A549 (cell line): ENCODE data around the gene P4HA3. TPM values are rescaled to one million over a fixed set of nuclear protein-coding genes. Genes with fewer than 3 reads are reported as not detected.

Experiments used
- polyA plus RNA-seq, 4 experiments: library from polyadenylated mRNA; depleted of rRNA in 3 of 4; stranded (reverse); fragments of >200 nt; fragmentation: RNase III in 1 of 4; extraction: RNeasy Plus Mini Kit Qiagen cat#74134 plus additional on column Dnase treatment in 1 of 4; gene quantifications; 2 replicates in 3 of 4; 3 replicates in 1 of 4; pipeline ENCODE4 v1.2.3, GENCODE V29; 2011 to 2017
- small RNA-seq, 6 experiments: library from RNA; depleted of rRNA; stranded (forward); fragments of <200 nt; gene quantifications; one replicate each; pipeline ENCODE3, GENCODE V24; 2012

The P4HA3 gene
- polyA plus RNA-seq, 2 of the 4 experiments (the other 2 are of a cell fraction) = 48.1 to 50.4 TPM

Small RNAs within 50 kb of the gene (small RNA-seq; reads per million reads assigned to genes)
- 0 reads per million in 6 experiments for gene RF00409

Other genes with a start within 250 kb of the P4HA3 start
- gene C2CD3, start 140.6 kb downstream of the P4HA3 start, polyA plus RNA-seq (2011; rRNA removed) = 15.2 and 22.7 TPM in 2 replicates
- 18.2 to 19.8 TPM (median 19.3 TPM) in 3 replicates for gene C2CD3, start 140.6 kb downstream of the P4HA3 start, polyA plus RNA-seq (2017; fragmentation: RNase III; extraction: RNeasy Plus Mini Kit Qiagen cat#74134 plus additional on column Dnase treatment)
- 69.2 and 82.6 TPM in 2 replicates for gene PPME1, start 140.4 kb downstream of the P4HA3 start, polyA plus RNA-seq (2011; rRNA removed)
- gene PPME1, start 140.4 kb downstream of the P4HA3 start, polyA plus RNA-seq (2017; fragmentation: RNase III; extraction: RNeasy Plus Mini Kit Qiagen cat#74134 plus additional on column Dnase treatment) = 82.2 to 89.8 TPM (median 85.7 TPM) in 3 replicates
- 17.6 and 21.8 TPM in 2 replicates for gene PGM2L1, start 86.8 kb upstream of the P4HA3 start, polyA plus RNA-seq (2011; rRNA removed)
- gene PGM2L1, start 86.8 kb upstream of the P4HA3 start, polyA plus RNA-seq (2017; fragmentation: RNase III; extraction: RNeasy Plus Mini Kit Qiagen cat#74134 plus additional on column Dnase treatment) = 15.4 to 24.9 TPM (median 23.5 TPM) in 3 replicates
- 0.56 and 0.70 TPM in 2 replicates for gene KCNE3, start 155.9 kb upstream of the P4HA3 start, polyA plus RNA-seq (2011; rRNA removed)
- 0.20 to 0.34 TPM (median 0.23 TPM) in 3 replicates for gene KCNE3, start 155.9 kb upstream of the P4HA3 start, polyA plus RNA-seq (2017; fragmentation: RNase III; extraction: RNeasy Plus Mini Kit Qiagen cat#74134 plus additional on column Dnase treatment)
- gene LIPT2, start 182.1 kb upstream of the P4HA3 start, polyA plus RNA-seq (2011; rRNA removed) = 9.8 and 12.9 TPM in 2 replicates
- 3.8 to 4.9 TPM (median 4.8 TPM) in 3 replicates for gene LIPT2, start 182.1 kb upstream of the P4HA3 start, polyA plus RNA-seq (2017; fragmentation: RNase III; extraction: RNeasy Plus Mini Kit Qiagen cat#74134 plus additional on column Dnase treatment)